K562 (cell line): ENCODE data around the gene SYMPK. TPM values are rescaled to one million over a fixed set of nuclear protein-coding genes. Genes with fewer than 3 reads are reported as not detected.

Experiments
- ETV1 ChIP-seq: fragments of 450-650 bp; conservative IDR thresholded peaks from 2 replicates; pipeline ENCODE4 v1.6.1; 2016; ENCODE audit warnings: missing genetic modification characterization, control low read depth, low read depth, missing compliant biosample characterization
- IRF1 ChIP-seq: sonication (generic); formaldehyde crosslinking; IDR thresholded peaks from 2 replicates; pipeline ENCODE4 v1.8.0; 2022; ENCODE audit warnings: missing genetic modification reagents, mild to moderate bottlenecking, borderline replicate concordance
- MAFF ChIP-seq: IDR thresholded peaks from 2 replicates; pipeline ENCODE4 v1.6.1; 2012; ENCODE audit warnings: low read length, improper control_type of control experiment
- PCBP1 ChIP-seq: fragments of 200-400 bp; formaldehyde crosslinking; IDR thresholded peaks from 2 replicates; pipeline ENCODE4 v1.6.1; 2018; ENCODE audit warnings: mild to moderate bottlenecking, low read depth, low read length; ENCODE audit not compliant: poor library complexity, severe bottlenecking
- RAD21 ChIP-seq, 2 experiments: fragments of 250-450 bp in 1 of 2; fragments of 450-650 bp in 1 of 2; sonication (Bioruptor Pico) in 1 of 2; formaldehyde crosslinking in 1 of 2; IDR thresholded peaks in 1 of 2; conservative IDR thresholded peaks in 1 of 2; 2 replicates each; pipeline versions ENCODE4 v1.4.0 to v1.8.0; 2020 to 2022; ENCODE audit warnings: mild to moderate bottlenecking in 2 of 2, moderate library complexity in 1 of 2
- REST ChIP-seq, 2 experiments: fragments of 450-650 bp; formaldehyde crosslinking in 1 of 2; IDR thresholded peaks; 2 replicates each; pipeline versions ENCODE4 v1.4.0 to v1.6.1; 2014 to 2020; ENCODE audit warnings: mild to moderate bottlenecking in 2 of 2, borderline replicate concordance in 1 of 2, low read depth in 1 of 2
- TRIM24 ChIP-seq, 2 experiments: fragments of 450-650 bp; IDR thresholded peaks; 2 replicates each; pipeline ENCODE4 v1.6.1; 2016
- ZFP30 ChIP-seq: fragments of 250-450 bp; sonication (Bioruptor Pico); IDR thresholded peaks from 2 replicates; pipeline ENCODE4 v1.8.0; 2022; ENCODE audit warnings: moderate library complexity, mild to moderate bottlenecking, inconsistent platforms, borderline replicate concordance
- ZNF124 ChIP-seq: sonication (generic); formaldehyde crosslinking; IDR thresholded peaks from 2 replicates; pipeline ENCODE4 v1.8.1; 2022; ENCODE audit warnings: missing genetic modification reagents
- ZNF384 ChIP-seq: IDR thresholded peaks from 2 replicates; pipeline ENCODE4 v1.6.1; 2012; ENCODE audit warnings: low read depth, low read length, improper control_type of control experiment
- ZNF561 ChIP-seq: fragments of 450-650 bp; formaldehyde crosslinking; conservative IDR thresholded peaks from 2 replicates; pipeline ENCODE4 v1.4.0; 2020; ENCODE audit warnings: mild to moderate bottlenecking, moderate library complexity
- polyA plus RNA-seq, 8 experiments: library from polyadenylated mRNA; depleted of rRNA in 4 of 8; stranded (reverse) in 5 of 8; unstranded in 3 of 8; fragments of >200 nt; fragmentation: Nextera tagmentation in 2 of 8; fragmentation: Illumina TruSeq in 1 of 8; extraction: Ambion mirVana in 2 of 8; extraction: Trizol in 1 of 8; gene quantifications; 2 replicates each; pipeline versions ENCODE4 v1.2.1 to v1.2.3, GENCODE V29; 2011 to 2014; ENCODE audit warnings: inconsistent platforms in 1 of 8, missing spikeins in 1 of 8
- total RNA-seq, 7 experiments: library from RNA; depleted of rRNA in 6 of 7; stranded (reverse); fragments of >200 nt in 6 of 7; fragmentation: Illumina TruSeq in 2 of 7; extraction: Trizol in 2 of 7; gene quantifications; 2 replicates each; pipeline versions ENCODE4 v1.2.1 to v1.2.3, GENCODE V29; 2011 to 2021; ENCODE audit warnings: low replicate concordance in 1 of 7
- TF ChIP-seq, protein P1 (sequence below): sonication (generic); formaldehyde crosslinking; IDR thresholded peaks from 2 replicates; pipeline ENCODE4 v1.8.0; 2023; ENCODE audit warnings: missing genetic modification reagents, mild to moderate bottlenecking, borderline replicate concordance

Gene SYMPK
- total and polyA plus RNA-seq, 9 of the 15 experiments (the other 6 are each of a cell fraction or from before 2014, with no cell fraction given): 0.73 to 95.5 (median 58.4) TPM

GRCh38 chr19:45767881-45768654 is 94.9 kb downstream of the SYMPK start (continued):
- TF ChIP-seq REST (IDR thresholded peaks at IDR 0.05; ENCODE audit: borderline replicate concordance) (no peak), REST (CRISPR knock-in tag; IDR thresholded peaks at IDR 0.05; ENCODE audit: low read depth) (0 out of 2 replicates have a peak, but pooled peaks have one; percentile 67), IRF1 (no peak), RAD21 (CRISPR knock-in tag; conservative IDR thresholded peaks at IDR 0.05 in 1 of 2, IDR thresholded peaks at IDR 0.05 in 1 of 2) (no peak), ZNF124 (CRISPR knock-in tag) (no peak; the same call in 1 of the 2 replicates), ETV1 (tag) (no peak), PCBP1 (peak; percentile 51), ZFP30 (CRISPR knock-in tag) (no peak), MAFF (no peak), ZNF384 (no peak), ZNF561 (no peak), TRIM24 (IDR thresholded peaks at IDR 0.05) (no peak)
- TF ChIP-seq, protein P1, sequence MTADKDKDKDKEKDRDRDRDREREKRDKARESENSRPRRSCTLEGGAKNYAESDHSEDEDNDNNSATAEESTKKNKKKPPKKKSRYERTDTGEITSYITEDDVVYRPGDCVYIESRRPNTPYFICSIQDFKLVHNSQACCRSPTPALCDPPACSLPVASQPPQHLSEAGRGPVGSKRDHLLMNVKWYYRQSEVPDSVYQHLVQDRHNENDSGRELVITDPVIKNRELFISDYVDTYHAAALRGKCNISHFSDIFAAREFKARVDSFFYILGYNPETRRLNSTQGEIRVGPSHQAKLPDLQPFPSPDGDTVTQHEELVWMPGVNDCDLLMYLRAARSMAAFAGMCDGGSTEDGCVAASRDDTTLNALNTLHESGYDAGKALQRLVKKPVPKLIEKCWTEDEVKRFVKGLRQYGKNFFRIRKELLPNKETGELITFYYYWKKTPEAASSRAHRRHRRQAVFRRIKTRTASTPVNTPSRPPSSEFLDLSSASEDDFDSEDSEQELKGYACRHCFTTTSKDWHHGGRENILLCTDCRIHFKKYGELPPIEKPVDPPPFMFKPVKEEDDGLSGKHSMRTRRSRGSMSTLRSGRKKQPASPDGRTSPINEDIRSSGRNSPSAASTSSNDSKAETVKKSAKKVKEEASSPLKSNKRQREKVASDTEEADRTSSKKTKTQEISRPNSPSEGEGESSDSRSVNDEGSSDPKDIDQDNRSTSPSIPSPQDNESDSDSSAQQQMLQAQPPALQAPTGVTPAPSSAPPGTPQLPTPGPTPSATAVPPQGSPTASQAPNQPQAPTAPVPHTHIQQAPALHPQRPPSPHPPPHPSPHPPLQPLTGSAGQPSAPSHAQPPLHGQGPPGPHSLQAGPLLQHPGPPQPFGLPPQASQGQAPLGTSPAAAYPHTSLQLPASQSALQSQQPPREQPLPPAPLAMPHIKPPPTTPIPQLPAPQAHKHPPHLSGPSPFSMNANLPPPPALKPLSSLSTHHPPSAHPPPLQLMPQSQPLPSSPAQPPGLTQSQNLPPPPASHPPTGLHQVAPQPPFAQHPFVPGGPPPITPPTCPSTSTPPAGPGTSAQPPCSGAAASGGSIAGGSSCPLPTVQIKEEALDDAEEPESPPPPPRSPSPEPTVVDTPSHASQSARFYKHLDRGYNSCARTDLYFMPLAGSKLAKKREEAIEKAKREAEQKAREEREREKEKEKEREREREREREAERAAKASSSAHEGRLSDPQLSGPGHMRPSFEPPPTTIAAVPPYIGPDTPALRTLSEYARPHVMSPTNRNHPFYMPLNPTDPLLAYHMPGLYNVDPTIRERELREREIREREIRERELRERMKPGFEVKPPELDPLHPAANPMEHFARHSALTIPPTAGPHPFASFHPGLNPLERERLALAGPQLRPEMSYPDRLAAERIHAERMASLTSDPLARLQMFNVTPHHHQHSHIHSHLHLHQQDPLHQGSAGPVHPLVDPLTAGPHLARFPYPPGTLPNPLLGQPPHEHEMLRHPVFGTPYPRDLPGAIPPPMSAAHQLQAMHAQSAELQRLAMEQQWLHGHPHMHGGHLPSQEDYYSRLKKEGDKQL (CRISPR knock-in tag): peak; percentile 82
